Panc1 (cell line): ENCODE data around the gene ACLY. TPM values are rescaled to one million over a fixed set of nuclear protein-coding genes. Genes with fewer than 3 reads are reported as not detected.

Experiments
- ATAC-seq: fragments of 200-7000 bp; cut with Tn5 transposase; 2 replicates; pipeline ENCODE4 v1.9.1; 2020; ENCODE audit warnings: mild to moderate bottlenecking, moderate library complexity
- BruUV-seq: library from RNA; stranded (reverse); fragments of 400-500 nt; replicated peaks from 2 replicates; lab custom pipeline; 2021; lab: Mats Ljungman, UMichigan
- CTCF ChIA-PET: fragments of 300-600 bp; sonication (Branson Sonifier 250); formaldehyde crosslinking; loops from one replicate; lab custom pipeline; 2022; ENCODE audit warnings: antibody characterized with exemption; lab: Charles Lee
- POLR2A ChIA-PET: fragments of 300-600 bp; sonication (Branson Sonifier 250); formaldehyde crosslinking; loops from one replicate; lab custom pipeline; 2022; ENCODE audit warnings: antibody characterized with exemption; lab: Charles Lee
- DNase-seq: peaks from one replicate; pipeline ENCODE4 v3.0.0-alpha.2; 2010; ENCODE audit warnings: low read depth, low spot score
- H3K27ac ChIP-seq: 2 replicates; pipeline ENCODE4 v1.5.1; 2011; ENCODE audit warnings: mild to moderate bottlenecking, low read length, inconsistent platforms
- H3K27me3 ChIP-seq: fragments of 200-500 bp; sonication (Bioruptor generic); 2 replicates; pipeline ENCODE4 v1.6.0; 2014; ENCODE audit warnings: low read length, inconsistent platforms; ENCODE audit not compliant: control insufficient read depth, insufficient read depth
- H3K36me3 ChIP-seq: fragments of 200-500 bp; sonication (Bioruptor generic); 2 replicates; pipeline ENCODE4 v1.5.1; 2014; ENCODE audit warnings: inconsistent platforms, mild to moderate bottlenecking, low read length, moderate library complexity; ENCODE audit not compliant: control insufficient read depth, insufficient read depth
- H3K4me1 ChIP-seq: 2 replicates; pipeline ENCODE4 v1.5.1; 2011; ENCODE audit warnings: inconsistent platforms, mild to moderate bottlenecking, low read length, moderate library complexity; ENCODE audit not compliant: control insufficient read depth, insufficient read depth
- H3K4me3 ChIP-seq, 2 experiments: 2 replicates each; pipeline ENCODE4 v1.5.1; 2011 to 2012; ENCODE audit warnings: low read depth in 2 of 2, low read length in 2 of 2, mild to moderate bottlenecking in 2 of 2, inconsistent platforms in 1 of 2, moderate library complexity in 1 of 2
- H3K9me3 ChIP-seq: fragments of 200-500 bp; sonication (Bioruptor generic); 2 replicates; pipeline ENCODE4 v1.5.1; 2014; ENCODE audit warnings: low read depth, mild to moderate bottlenecking, inconsistent platforms, low read length, moderate library complexity; ENCODE audit not compliant: control insufficient read depth, insufficient read depth
- POLR2AphosphoS5 ChIP-seq: IDR thresholded peaks from 2 replicates; pipeline ENCODE4 v1.6.1; 2012; ENCODE audit warnings: mild to moderate bottlenecking, low read depth, low read length, moderate library complexity
- SIN3A ChIP-seq: IDR thresholded peaks from 2 replicates; pipeline ENCODE4 v1.6.1; 2012; ENCODE audit warnings: low read depth, mild to moderate bottlenecking, low read length, moderate library complexity, borderline replicate concordance; ENCODE audit not compliant: insufficient read depth
- TCF7L2 ChIP-seq: IDR thresholded peaks from 2 replicates; pipeline ENCODE4 v1.6.1; 2011; ENCODE audit warnings: mild to moderate bottlenecking, low read depth, low read length, inconsistent platforms
- in situ Hi-C: cut with HindIII; loops from 2 replicates; pipeline ENCODE4 v1.10.0; 2016; ENCODE audit warnings: low sequenced_read_pairs, low pct_unique_long_range_greater_than_20kb
- intact Hi-C: fragments of 100-400 bp; cut with micrococcal nuclease; formaldehyde crosslinking; loops from one replicate; pipeline ENCODE4 v1.10.0; 2022; ENCODE audit not compliant: unreplicated experiment
- total RNA-seq: library from RNA; stranded (reverse); gene quantifications from one replicate; pipeline ENCODE4 v1.2.1, GENCODE V29; 2021; ENCODE audit not compliant: unreplicated experiment
- TF ChIP-seq, protein P1 (sequence below), 2 experiments: IDR thresholded peaks; 2 replicates each; pipeline ENCODE4 v1.6.1; 2011 to 2012; ENCODE audit warnings: low read depth in 2 of 2, control low read depth in 1 of 2, low read length in 1 of 2, mild to moderate bottlenecking in 1 of 2, moderate library complexity in 1 of 2; ENCODE audit not compliant: insufficient read depth in 1 of 2
- TF ChIP-seq, protein P2 (sequence below): fragments of 450-650 bp; IDR thresholded peaks from 2 replicates; pipeline ENCODE4 v1.5.1; 2017; ENCODE audit warnings: mild to moderate bottlenecking

ACLY gene
- total RNA-seq, 1 experiment from 2014 or later: 225 TPM

DNA sequence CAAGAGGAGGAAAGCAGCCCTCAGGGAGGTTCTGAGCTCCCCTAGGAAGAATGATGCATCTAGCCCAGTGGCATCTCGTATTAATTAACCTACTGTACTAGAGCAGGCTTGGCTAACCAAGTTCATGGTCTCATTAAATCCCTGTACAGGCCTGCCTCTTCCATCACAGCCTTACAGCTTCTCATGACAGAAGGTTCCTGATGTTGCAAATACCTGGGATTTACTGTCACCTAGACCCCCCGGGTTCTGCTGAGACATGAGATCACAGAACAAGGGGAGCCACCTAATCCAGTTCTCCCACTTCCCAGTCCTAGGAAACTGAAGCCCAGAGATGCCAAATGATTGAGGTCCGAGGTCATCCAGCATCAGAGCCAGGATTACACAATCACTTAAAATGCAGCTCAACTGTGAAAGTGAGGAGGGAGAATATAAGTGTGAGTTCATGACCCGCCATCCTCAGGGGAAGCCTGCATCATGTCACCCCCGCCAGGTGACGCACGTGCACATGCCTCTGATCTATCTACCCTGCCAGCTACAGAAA lies 23.9 kb downstream of the ACLY start:
- BruUV-seq: TSS peak; percentile 58
- intact Hi-C loops: no loop called here
- Histone ChIP-seq H3K27me3 (no peaks in the 10 kb centered on the region), H3K36me3 (peaks cover 6% of the 10 kb centered on the region), H3K4me1 (no peaks in the 10 kb centered on the region), H3K4me3 (no peak overlapping the region), H3K9me3 (no peaks in the 10 kb centered on the region), H3K27ac (no peak overlapping the region)
- ChIA-PET POLR2A (interaction anchor here (0.7 kb wide), 1 partner anchor 41 kb away, joined by 9 read pairs; no protein-coding TSS in a partner anchor), CTCF (no interaction called here)
- in situ Hi-C loops: no loop called here
- ATAC-seq: no peak
- DNase-seq: no peak
- TF ChIP-seq, protein P1, sequence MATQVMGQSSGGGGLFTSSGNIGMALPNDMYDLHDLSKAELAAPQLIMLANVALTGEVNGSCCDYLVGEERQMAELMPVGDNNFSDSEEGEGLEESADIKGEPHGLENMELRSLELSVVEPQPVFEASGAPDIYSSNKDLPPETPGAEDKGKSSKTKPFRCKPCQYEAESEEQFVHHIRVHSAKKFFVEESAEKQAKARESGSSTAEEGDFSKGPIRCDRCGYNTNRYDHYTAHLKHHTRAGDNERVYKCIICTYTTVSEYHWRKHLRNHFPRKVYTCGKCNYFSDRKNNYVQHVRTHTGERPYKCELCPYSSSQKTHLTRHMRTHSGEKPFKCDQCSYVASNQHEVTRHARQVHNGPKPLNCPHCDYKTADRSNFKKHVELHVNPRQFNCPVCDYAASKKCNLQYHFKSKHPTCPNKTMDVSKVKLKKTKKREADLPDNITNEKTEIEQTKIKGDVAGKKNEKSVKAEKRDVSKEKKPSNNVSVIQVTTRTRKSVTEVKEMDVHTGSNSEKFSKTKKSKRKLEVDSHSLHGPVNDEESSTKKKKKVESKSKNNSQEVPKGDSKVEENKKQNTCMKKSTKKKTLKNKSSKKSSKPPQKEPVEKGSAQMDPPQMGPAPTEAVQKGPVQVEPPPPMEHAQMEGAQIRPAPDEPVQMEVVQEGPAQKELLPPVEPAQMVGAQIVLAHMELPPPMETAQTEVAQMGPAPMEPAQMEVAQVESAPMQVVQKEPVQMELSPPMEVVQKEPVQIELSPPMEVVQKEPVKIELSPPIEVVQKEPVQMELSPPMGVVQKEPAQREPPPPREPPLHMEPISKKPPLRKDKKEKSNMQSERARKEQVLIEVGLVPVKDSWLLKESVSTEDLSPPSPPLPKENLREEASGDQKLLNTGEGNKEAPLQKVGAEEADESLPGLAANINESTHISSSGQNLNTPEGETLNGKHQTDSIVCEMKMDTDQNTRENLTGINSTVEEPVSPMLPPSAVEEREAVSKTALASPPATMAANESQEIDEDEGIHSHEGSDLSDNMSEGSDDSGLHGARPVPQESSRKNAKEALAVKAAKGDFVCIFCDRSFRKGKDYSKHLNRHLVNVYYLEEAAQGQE (IDR thresholded peaks at IDR 0.05; ENCODE audit: insufficient read depth in 1 of 2, low read depth in 2 of 2, low read length in 1 of 2): no peak
- TF ChIP-seq POLR2AphosphoS5: no peak
- TF ChIP-seq TCF7L2: no peak
- no peak for TF ChIP-seq SIN3A
- TF ChIP-seq, protein P2, sequence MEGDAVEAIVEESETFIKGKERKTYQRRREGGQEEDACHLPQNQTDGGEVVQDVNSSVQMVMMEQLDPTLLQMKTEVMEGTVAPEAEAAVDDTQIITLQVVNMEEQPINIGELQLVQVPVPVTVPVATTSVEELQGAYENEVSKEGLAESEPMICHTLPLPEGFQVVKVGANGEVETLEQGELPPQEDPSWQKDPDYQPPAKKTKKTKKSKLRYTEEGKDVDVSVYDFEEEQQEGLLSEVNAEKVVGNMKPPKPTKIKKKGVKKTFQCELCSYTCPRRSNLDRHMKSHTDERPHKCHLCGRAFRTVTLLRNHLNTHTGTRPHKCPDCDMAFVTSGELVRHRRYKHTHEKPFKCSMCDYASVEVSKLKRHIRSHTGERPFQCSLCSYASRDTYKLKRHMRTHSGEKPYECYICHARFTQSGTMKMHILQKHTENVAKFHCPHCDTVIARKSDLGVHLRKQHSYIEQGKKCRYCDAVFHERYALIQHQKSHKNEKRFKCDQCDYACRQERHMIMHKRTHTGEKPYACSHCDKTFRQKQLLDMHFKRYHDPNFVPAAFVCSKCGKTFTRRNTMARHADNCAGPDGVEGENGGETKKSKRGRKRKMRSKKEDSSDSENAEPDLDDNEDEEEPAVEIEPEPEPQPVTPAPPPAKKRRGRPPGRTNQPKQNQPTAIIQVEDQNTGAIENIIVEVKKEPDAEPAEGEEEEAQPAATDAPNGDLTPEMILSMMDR: no peak

DNA sequence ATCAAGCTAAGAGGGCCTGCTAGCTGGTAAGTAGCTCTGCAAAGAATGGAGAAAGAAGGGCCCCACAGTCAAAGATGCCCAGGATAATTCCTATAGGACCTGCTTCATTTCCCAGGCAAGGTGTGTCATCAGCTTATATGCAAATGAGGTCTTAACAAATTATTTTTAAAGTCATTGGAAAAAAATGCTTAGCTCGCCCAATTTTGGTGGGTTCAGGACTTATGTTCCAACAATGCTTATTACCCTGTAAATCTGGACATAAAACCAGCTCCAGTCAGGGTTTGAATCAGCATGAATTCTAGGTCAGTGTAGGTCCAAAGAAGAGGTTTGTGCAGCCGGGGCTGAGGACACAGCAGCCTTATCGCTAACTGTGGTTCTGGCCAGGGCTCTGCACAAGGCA lies 25.4 kb downstream of the ACLY start:
- no peaks in the 10 kb centered on the region for H3K9me3 ChIP-seq
- no peaks in the 10 kb centered on the region for H3K4me1 ChIP-seq
- no TSS peak for BruUV-seq
- in situ Hi-C loops (no loop called here), intact Hi-C loops (no loop called here)
- CTCF ChIA-PET: no interaction called here
- no peak for DNase-seq
- TF ChIP-seq, protein P2: no peak
- TF ChIP-seq, protein P1 (IDR thresholded peaks at IDR 0.05; ENCODE audit: insufficient read depth in 1 of 2, low read depth in 2 of 2, low read length in 1 of 2): no peak
- TF ChIP-seq SIN3A (no peak), POLR2AphosphoS5 (no peak), TCF7L2 (no peak)
- H3K36me3 ChIP-seq: peaks cover 7% of the 10 kb centered on the region
- H3K27me3 ChIP-seq: no peaks in the 10 kb centered on the region
- H3K4me3 ChIP-seq: no peak overlapping the region
- ATAC-seq: no peak
- POLR2A ChIA-PET: no interaction called here
- no peak overlapping the region for H3K27ac ChIP-seq
